Measurements from ENCODE around the gene DPP8.

- TF ChIP-seq POLR2A (IDR thresholded peaks at IDR 0.05) = no peak
- TF ChIP-seq, protein P1, sequence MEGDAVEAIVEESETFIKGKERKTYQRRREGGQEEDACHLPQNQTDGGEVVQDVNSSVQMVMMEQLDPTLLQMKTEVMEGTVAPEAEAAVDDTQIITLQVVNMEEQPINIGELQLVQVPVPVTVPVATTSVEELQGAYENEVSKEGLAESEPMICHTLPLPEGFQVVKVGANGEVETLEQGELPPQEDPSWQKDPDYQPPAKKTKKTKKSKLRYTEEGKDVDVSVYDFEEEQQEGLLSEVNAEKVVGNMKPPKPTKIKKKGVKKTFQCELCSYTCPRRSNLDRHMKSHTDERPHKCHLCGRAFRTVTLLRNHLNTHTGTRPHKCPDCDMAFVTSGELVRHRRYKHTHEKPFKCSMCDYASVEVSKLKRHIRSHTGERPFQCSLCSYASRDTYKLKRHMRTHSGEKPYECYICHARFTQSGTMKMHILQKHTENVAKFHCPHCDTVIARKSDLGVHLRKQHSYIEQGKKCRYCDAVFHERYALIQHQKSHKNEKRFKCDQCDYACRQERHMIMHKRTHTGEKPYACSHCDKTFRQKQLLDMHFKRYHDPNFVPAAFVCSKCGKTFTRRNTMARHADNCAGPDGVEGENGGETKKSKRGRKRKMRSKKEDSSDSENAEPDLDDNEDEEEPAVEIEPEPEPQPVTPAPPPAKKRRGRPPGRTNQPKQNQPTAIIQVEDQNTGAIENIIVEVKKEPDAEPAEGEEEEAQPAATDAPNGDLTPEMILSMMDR (IDR thresholded peaks at IDR 0.05) = no peak
These were observed 94.1 kb downstream of the DPP8 start for GRCh38 chr15:65423150-65423975.
